ENCODE results near the gene KIAA0930.

KIAA0930 gene

DNA sequence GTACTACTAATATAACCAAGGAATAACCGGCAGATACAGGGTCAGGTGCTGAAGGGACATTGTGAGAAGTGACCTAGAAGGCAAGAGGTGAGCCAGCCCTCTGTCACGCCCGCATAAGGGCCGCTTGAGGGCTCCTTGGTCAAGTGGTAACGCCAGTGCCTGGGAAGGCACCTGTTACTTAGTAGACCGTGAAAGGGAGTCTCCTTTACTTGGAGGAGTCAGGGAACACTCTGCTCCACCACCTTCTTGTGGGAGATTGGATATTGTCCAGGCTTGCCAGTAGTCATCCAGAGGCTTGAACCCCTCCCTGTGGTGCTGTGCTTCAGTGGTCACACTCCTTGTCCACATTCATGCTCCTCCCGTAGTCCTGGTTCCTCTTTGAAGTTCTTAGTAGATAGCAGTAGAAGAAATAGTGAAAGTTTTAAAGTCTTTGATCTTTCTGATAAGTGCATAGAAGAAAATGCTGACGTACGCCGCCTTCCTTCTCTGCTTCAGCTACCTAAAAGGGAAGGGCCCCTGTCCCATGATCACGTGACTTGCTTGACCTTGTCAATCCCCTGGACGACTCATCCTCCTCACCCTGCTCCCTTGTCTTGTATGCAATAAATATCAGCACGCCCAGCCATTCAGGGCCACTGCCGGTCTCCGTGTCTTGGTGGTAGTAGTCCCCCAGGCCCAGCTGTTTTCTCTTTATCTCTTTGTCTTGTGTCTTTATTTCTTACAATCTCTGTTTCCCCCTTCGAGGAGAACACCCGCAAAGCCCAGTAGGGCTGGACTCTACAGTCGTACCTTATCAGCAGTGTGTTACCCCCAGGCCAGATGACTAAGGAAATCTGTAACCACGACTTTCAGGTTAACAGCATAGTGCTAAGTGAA is 70.9 kb downstream of the KIAA0930 start:
- Histone ChIP-seq H3K9ac (ENCODE audit: low read depth, low read length) (no peak overlapping the region), H3K4me3 (ENCODE audit: low read depth in 1 of 2, low read length in 2 of 2) (no peak overlapping the region), H3K27me3 (ENCODE audit: insufficient read depth, low read length, poor library complexity) (no peaks in the 10 kb centered on the region), H3K4me2 (ENCODE audit: insufficient read depth, low read length) (no peak overlapping the region), H2AFZ (ENCODE audit: low read depth, low read length) (no peak overlapping the region), H3K79me2 (ENCODE audit: insufficient read depth, low read length) (peaks cover 98% of the 10 kb centered on the region), H3K4me1 (ENCODE audit: insufficient read depth, low read length) (peaks cover 56% of the 10 kb centered on the region), H3K36me3 (ENCODE audit: insufficient read depth, low read length) (peaks cover 91% of the 10 kb centered on the region), H3K27ac (ENCODE audit: low read length) (no peak overlapping the region), H3K9me3 (ENCODE audit: insufficient read depth, low read length, severe bottlenecking) (no peaks in the 10 kb centered on the region), H4K20me1 (ENCODE audit: insufficient read depth, low read length) (peaks cover 56% of the 10 kb centered on the region)
- ATAC-seq (ENCODE audit: insufficient read depth, low read depth) (no peak), DNase-seq (no peak)
- TF ChIP-seq EZH2 (IDR thresholded peaks at IDR 0.05; ENCODE audit: borderline replicate concordance, low read depth, low read length, severe bottlenecking): no peak
- TF ChIP-seq, protein P1, sequence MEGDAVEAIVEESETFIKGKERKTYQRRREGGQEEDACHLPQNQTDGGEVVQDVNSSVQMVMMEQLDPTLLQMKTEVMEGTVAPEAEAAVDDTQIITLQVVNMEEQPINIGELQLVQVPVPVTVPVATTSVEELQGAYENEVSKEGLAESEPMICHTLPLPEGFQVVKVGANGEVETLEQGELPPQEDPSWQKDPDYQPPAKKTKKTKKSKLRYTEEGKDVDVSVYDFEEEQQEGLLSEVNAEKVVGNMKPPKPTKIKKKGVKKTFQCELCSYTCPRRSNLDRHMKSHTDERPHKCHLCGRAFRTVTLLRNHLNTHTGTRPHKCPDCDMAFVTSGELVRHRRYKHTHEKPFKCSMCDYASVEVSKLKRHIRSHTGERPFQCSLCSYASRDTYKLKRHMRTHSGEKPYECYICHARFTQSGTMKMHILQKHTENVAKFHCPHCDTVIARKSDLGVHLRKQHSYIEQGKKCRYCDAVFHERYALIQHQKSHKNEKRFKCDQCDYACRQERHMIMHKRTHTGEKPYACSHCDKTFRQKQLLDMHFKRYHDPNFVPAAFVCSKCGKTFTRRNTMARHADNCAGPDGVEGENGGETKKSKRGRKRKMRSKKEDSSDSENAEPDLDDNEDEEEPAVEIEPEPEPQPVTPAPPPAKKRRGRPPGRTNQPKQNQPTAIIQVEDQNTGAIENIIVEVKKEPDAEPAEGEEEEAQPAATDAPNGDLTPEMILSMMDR (IDR thresholded peaks at IDR 0.05; ENCODE audit: borderline replicate concordance, extremely low read depth, low read length, poor library complexity, severe bottlenecking): no peak

DNA sequence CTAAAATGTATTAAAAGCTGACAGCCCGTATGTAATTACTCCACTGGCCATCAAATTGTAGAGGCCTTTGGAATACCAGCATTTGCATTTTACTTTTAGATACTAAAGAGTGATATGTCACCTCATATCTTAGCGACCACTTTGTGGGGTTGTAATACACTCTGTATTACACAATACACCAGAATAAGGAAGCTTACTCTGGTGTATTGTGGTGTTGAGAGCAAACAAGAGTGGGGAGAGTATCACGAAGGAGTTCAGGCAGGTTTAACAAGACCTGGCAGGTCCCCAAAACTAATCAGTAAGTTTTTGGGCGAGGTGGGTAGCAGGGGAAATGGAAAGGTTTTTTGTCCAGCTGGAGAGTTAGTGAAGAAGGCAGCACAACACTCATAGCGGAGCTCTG is 73.8 kb downstream of the KIAA0930 start:
- H2AFZ ChIP-seq (ENCODE audit: low read depth, low read length): no peak overlapping the region
- H3K79me2 ChIP-seq (ENCODE audit: insufficient read depth, low read length): peaks cover 95% of the 10 kb centered on the region
- DNase-seq (no peak), ATAC-seq (ENCODE audit: insufficient read depth, low read depth) (no peak)
- H3K4me3 ChIP-seq (ENCODE audit: low read depth in 1 of 2, low read length in 2 of 2): no peak overlapping the region
- peak overlapping the region; percentile 37; the same call in 1 of the 2 replicates for H3K4me2 ChIP-seq (ENCODE audit: insufficient read depth, low read length)
- H3K27ac ChIP-seq (ENCODE audit: low read length): no peak overlapping the region
- H3K4me1 ChIP-seq (ENCODE audit: insufficient read depth, low read length): peaks cover 61% of the 10 kb centered on the region
- H3K9me3 ChIP-seq (ENCODE audit: insufficient read depth, low read length, severe bottlenecking): no peaks in the 10 kb centered on the region
- peaks cover 39% of the 10 kb centered on the region for H4K20me1 ChIP-seq (ENCODE audit: insufficient read depth, low read length)
- H3K27me3 ChIP-seq (ENCODE audit: insufficient read depth, low read length, poor library complexity): no peaks in the 10 kb centered on the region
- no peak overlapping the region for H3K9ac ChIP-seq (ENCODE audit: low read depth, low read length)
- H3K36me3 ChIP-seq (ENCODE audit: insufficient read depth, low read length): peaks cover 62% of the 10 kb centered on the region
- TF ChIP-seq, protein P1 (IDR thresholded peaks at IDR 0.05; ENCODE audit: borderline replicate concordance, extremely low read depth, low read length, poor library complexity, severe bottlenecking): no peak
- no peak for TF ChIP-seq EZH2 (IDR thresholded peaks at IDR 0.05; ENCODE audit: borderline replicate concordance, low read depth, low read length, severe bottlenecking)

DNA sequence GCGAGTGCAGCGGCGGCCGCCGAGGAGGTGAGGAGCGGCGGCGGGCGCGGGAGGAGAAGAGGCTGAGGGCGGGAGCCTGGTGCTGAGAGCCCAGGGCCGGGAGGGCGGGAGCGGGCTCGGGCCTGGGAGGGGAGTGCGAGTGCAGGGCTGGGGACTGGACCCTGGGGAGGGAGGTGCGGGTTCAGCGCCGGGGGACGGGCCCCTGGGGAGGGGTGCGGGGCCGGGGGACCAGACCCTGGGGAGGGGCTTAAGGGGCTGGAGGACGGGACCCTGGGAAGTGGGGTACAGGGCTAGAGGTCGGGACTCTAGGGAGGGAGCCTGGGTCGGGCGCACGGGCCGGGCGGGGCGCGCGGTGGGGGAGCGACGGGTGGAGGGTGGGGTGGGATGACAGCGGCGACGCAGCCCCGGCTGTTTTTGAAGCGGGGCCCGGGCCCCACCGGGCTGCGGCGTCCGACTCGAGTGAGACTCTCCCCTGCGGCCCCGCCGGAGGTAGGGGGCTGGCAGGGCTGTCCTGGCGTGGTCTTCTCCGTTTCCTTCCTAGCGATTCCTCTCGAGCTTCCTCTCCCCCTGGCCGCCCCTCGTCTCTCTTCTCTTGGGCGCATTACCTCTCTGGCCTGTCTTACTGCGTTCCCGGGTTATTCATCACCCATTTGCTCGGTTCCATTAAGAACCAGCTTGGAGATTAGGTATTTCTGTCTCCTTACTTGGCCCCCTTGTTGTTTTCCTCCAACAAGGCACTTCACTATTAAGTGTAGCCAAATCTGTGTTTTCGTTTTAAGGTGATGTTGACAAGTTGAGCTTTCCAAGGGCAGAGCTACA is 76.2 kb downstream of the KIAA0930 start:
- peak overlapping the region; percentile 89 for H3K27ac ChIP-seq (ENCODE audit: low read length)
- H2AFZ ChIP-seq (ENCODE audit: low read depth, low read length): peak overlapping the region; percentile 80
- H3K36me3 ChIP-seq (ENCODE audit: insufficient read depth, low read length): peaks cover 38% of the 10 kb centered on the region
- H3K79me2 ChIP-seq (ENCODE audit: insufficient read depth, low read length): peaks cover 94% of the 10 kb centered on the region
- no peaks in the 10 kb centered on the region for H3K27me3 ChIP-seq (ENCODE audit: insufficient read depth, low read length, poor library complexity)
- peak; percentile 56 for DNase-seq
- peak overlapping the region; percentile 82 for H3K9ac ChIP-seq (ENCODE audit: low read depth, low read length)
- H3K4me1 ChIP-seq (ENCODE audit: insufficient read depth, low read length): peaks cover 67% of the 10 kb centered on the region
- H3K4me3 ChIP-seq (ENCODE audit: low read depth in 1 of 2, low read length in 2 of 2): peak overlapping the region; percentile 87 to 90
- TF ChIP-seq, protein P1 (IDR thresholded peaks at IDR 0.05; ENCODE audit: borderline replicate concordance, extremely low read depth, low read length, poor library complexity, severe bottlenecking): no peak
- H3K4me2 ChIP-seq (ENCODE audit: insufficient read depth, low read length): peak overlapping the region; percentile 76
- H3K9me3 ChIP-seq (ENCODE audit: insufficient read depth, low read length, severe bottlenecking): no peaks in the 10 kb centered on the region
- H4K20me1 ChIP-seq (ENCODE audit: insufficient read depth, low read length): peaks cover 37% of the 10 kb centered on the region
- peak; percentile 63 for ATAC-seq (ENCODE audit: insufficient read depth, low read depth)

All from DND-41 (cell line).